Fibroblast of lung (primary cell): ENCODE measurements around the gene RNPEP. TPM values are rescaled to one million over a fixed set of nuclear protein-coding genes. Genes with fewer than 3 reads are reported as not detected.
"Not testable (repeated sequence)": the region's sequence is repeated elsewhere in the genome, so short reads cannot be mapped to it uniquely, and the experiment has no call there.

ENCODE experiments used
- DNase-seq, 2 donors: peaks; one replicate each; pipeline versions ENCODE4 v3.0.0 to v3.0.0-alpha.2; 2010; ENCODE audit warnings: low read depth in 2 of 2
- H2AFZ ChIP-seq: 2 replicates; pipeline ENCODE4 v1.5.1; 2012; ENCODE audit warnings: low read length, control low read depth, inconsistent platforms
- H3K27ac ChIP-seq: 2 replicates; pipeline ENCODE4 v1.5.1; 2011; ENCODE audit warnings: low read length, control low read depth; ENCODE audit not compliant: insufficient read depth
- H3K27me3 ChIP-seq: 2 replicates; pipeline ENCODE4 v1.5.1; 2011; ENCODE audit warnings: mild to moderate bottlenecking, low read length; ENCODE audit not compliant: control insufficient read depth, insufficient read depth
- H3K36me3 ChIP-seq: 2 replicates; pipeline ENCODE4 v1.5.1; 2011; ENCODE audit warnings: low read length; ENCODE audit not compliant: control insufficient read depth, insufficient read depth
- H3K4me1 ChIP-seq: 2 replicates; pipeline ENCODE4 v1.5.1; 2011; ENCODE audit warnings: low read length; ENCODE audit not compliant: control insufficient read depth, insufficient read depth; ENCODE audit errors: extremely low read depth
- H3K4me2 ChIP-seq: 2 replicates; pipeline ENCODE4 v1.5.1; 2011; ENCODE audit warnings: low read length, control low read depth; ENCODE audit not compliant: insufficient read depth; ENCODE audit errors: extremely low read depth
- H3K4me3 ChIP-seq, 4 experiments: fragments of 200-600 bp in 1 of 4; sonication (generic) in 1 of 4; replicated peaks in 1 of 4; 2 replicates each; pipeline ENCODE4 v1.5.1; 2011 to 2016; ENCODE audit warnings: low read length in 4 of 4, low read depth in 3 of 4, mild to moderate bottlenecking in 3 of 4, control low read depth in 2 of 4, inconsistent platforms in 1 of 4, mixed read lengths in 1 of 4; ENCODE audit not compliant: insufficient read depth in 1 of 4; ENCODE audit errors: control extremely low read depth in 1 of 4
- H3K79me2 ChIP-seq: 2 replicates; pipeline ENCODE4 v1.5.1; 2012; ENCODE audit warnings: mild to moderate bottlenecking, low read length, inconsistent platforms; ENCODE audit not compliant: control insufficient read depth, insufficient read depth
- H3K9ac ChIP-seq: 2 replicates; pipeline ENCODE4 v1.5.1; 2011; ENCODE audit warnings: mild to moderate bottlenecking, low read length, control low read depth; ENCODE audit not compliant: insufficient read depth
- H3K9me3 ChIP-seq: 2 replicates; pipeline ENCODE4 v1.5.1; 2012; ENCODE audit warnings: low read depth, low read length; ENCODE audit not compliant: control insufficient read depth, insufficient read depth
- H4K20me1 ChIP-seq: 2 replicates; pipeline ENCODE4 v1.5.1; 2011; ENCODE audit warnings: low read length; ENCODE audit not compliant: control insufficient read depth, insufficient read depth; ENCODE audit errors: extremely low read depth
- EZH2 ChIP-seq: IDR thresholded peaks from 2 replicates; pipeline ENCODE4 v1.5.1; 2012; ENCODE audit warnings: low read length, control low read depth, mild to moderate bottlenecking; ENCODE audit errors: missing control alignments
- polyA plus RNA-seq, 2 donors: library from polyadenylated mRNA; depleted of rRNA in 1 of 2; stranded (reverse) in 1 of 2; unstranded in 1 of 2; fragments of >200 nt; gene quantifications; 2 replicates each; pipeline ENCODE4 v1.2.1, GENCODE V29; 2011 to 2012; ENCODE audit warnings: missing spikeins in 1 of 2
- total RNA-seq: library from RNA; depleted of rRNA; stranded (reverse); fragments of >200 nt; gene quantifications from 2 replicates; pipeline ENCODE4 v1.2.1, GENCODE V29; 2014
- TF ChIP-seq, protein P1 (sequence below), 2 donors: IDR thresholded peaks in 1 of 2; conservative IDR thresholded peaks in 1 of 2; 1 replicate in 1 of 2; 2 replicates in 1 of 2; pipeline ENCODE4 v1.5.1; 2011 to 2012; ENCODE audit warnings: low read length in 2 of 2, control low read depth in 1 of 2, inconsistent platforms in 1 of 2, low read depth in 1 of 2, mild to moderate bottlenecking in 1 of 2

RNPEP gene
- total and polyA plus RNA-seq, 2 donors (not counting 1 experiment from before 2014, with no cell fraction given), result 56.9 to 77.1 TPM

DNA sequence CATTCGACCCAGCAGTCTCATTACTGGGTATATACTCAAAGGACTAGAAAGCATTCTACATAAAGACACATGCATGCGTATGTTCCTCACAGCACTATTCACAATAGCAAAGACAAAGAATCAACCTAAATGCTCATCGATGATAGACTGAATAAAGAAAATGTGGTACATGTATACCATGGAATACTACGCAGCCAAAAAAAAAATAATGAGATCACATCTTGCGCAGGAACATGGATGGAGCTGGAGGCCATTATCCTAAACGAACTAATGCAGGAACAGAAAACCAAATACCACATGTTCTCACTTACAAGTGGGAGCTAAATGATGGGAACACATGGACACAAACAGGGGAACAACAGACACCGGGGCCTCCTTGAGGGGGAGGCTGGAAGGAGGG is 71.6 kb downstream of the RNPEP start:
- TF ChIP-seq EZH2, result no peak
- TF ChIP-seq, protein P1, sequence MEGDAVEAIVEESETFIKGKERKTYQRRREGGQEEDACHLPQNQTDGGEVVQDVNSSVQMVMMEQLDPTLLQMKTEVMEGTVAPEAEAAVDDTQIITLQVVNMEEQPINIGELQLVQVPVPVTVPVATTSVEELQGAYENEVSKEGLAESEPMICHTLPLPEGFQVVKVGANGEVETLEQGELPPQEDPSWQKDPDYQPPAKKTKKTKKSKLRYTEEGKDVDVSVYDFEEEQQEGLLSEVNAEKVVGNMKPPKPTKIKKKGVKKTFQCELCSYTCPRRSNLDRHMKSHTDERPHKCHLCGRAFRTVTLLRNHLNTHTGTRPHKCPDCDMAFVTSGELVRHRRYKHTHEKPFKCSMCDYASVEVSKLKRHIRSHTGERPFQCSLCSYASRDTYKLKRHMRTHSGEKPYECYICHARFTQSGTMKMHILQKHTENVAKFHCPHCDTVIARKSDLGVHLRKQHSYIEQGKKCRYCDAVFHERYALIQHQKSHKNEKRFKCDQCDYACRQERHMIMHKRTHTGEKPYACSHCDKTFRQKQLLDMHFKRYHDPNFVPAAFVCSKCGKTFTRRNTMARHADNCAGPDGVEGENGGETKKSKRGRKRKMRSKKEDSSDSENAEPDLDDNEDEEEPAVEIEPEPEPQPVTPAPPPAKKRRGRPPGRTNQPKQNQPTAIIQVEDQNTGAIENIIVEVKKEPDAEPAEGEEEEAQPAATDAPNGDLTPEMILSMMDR (conservative IDR thresholded peaks at IDR 0.05 in 1 of 2, IDR thresholded peaks at IDR 0.05 in 1 of 2; ENCODE audit: low read depth in 1 of 2, low read length in 2 of 2), result no peak

GRCh38 chr1:202054673-202055072 is 72.2 kb downstream of the RNPEP start:
- not testable (repeated sequence) for H3K79me2 ChIP-seq, H4K20me1 ChIP-seq, H3K36me3 ChIP-seq, H2AFZ ChIP-seq, H3K4me2 ChIP-seq, H3K9me3 ChIP-seq, H3K27ac ChIP-seq, H3K4me1 ChIP-seq, H3K4me3 ChIP-seq, H3K9ac ChIP-seq, DNase-seq, H3K27me3 ChIP-seq

More for the DNA sequence above, 71.6 kb downstream of the RNPEP start:
- no peak overlapping the region for H3K9ac ChIP-seq
- H3K27me3 ChIP-seq, result peaks cover 3% of the 10 kb centered on the region
- no peaks in the 10 kb centered on the region for H3K79me2 ChIP-seq
- H3K4me2 ChIP-seq, result no peak overlapping the region
- no peaks in the 10 kb centered on the region for H4K20me1 ChIP-seq
- H3K36me3 ChIP-seq, result no peaks in the 10 kb centered on the region
- H3K4me3 ChIP-seq, result no peak overlapping the region
- no peaks in the 10 kb centered on the region for H3K4me1 ChIP-seq
- no peaks in the 10 kb centered on the region for H3K9me3 ChIP-seq
- H3K27ac ChIP-seq, result no peak overlapping the region
- no peak for DNase-seq
- H2AFZ ChIP-seq, result no peak overlapping the region

Other genes with a start within 250 kb of the RNPEP start
- gene IPO9, start 153.5 kb upstream of the RNPEP start, total RNA-seq, result 19.0 and 28.4 TPM in 2 replicates
- gene IPO9, start 153.5 kb upstream of the RNPEP start, polyA plus RNA-seq, result 29.2 and 44.5 TPM in 2 replicates
- gene SHISA4, start 93.8 kb upstream of the RNPEP start, total RNA-seq, result 15.4 and 27.1 TPM in 2 replicates
- 19.0 and 19.2 TPM in 2 replicates for gene SHISA4, start 93.8 kb upstream of the RNPEP start, polyA plus RNA-seq
- gene LMOD1, start 36.1 kb upstream of the RNPEP start, total RNA-seq, result 20.5 and 36.3 TPM in 2 replicates
- gene LMOD1, start 36.1 kb upstream of the RNPEP start, polyA plus RNA-seq, result 9.7 and 74.9 TPM in 2 replicates
- 41.9 and 47.7 TPM in 2 replicates for gene TIMM17A, start 27.1 kb upstream of the RNPEP start, total RNA-seq
- gene TIMM17A, start 27.1 kb upstream of the RNPEP start, polyA plus RNA-seq, result 102 and 103 TPM in 2 replicates
- 0.17 TPM in 1 of 2 replicates, not detected in the other for gene ELF3, start 27.9 kb downstream of the RNPEP start, total RNA-seq
- gene ELF3, start 27.9 kb downstream of the RNPEP start, polyA plus RNA-seq, result 0.06 and 0.12 TPM in 2 replicates
- gene GPR37L1, start 140.3 kb downstream of the RNPEP start, total RNA-seq, result not detected in 2 replicates
- gene GPR37L1, start 140.3 kb downstream of the RNPEP start, polyA plus RNA-seq, result not detected in 2 replicates
- 17.5 and 18.7 TPM in 2 replicates for gene ARL8A, start 162.1 kb downstream of the RNPEP start, total RNA-seq
- 35.8 and 38.2 TPM in 2 replicates for gene ARL8A, start 162.1 kb downstream of the RNPEP start, polyA plus RNA-seq
- gene PTPN7, start 178.0 kb downstream of the RNPEP start, total RNA-seq, result not detected in 2 replicates
- not detected in 2 replicates for gene PTPN7, start 178.0 kb downstream of the RNPEP start, polyA plus RNA-seq
- not detected in 2 replicates for gene LGR6, start 211.2 kb downstream of the RNPEP start, total RNA-seq
- gene LGR6, start 211.2 kb downstream of the RNPEP start, polyA plus RNA-seq, result 0.02 TPM in 1 of 2 replicates, not detected in the other